Mammary epithelial cell (primary cell): ENCODE results near the gene HSPA1A.

Source experiments
- CTCF ChIP-seq, 2 donors: IDR thresholded peaks in 1 of 2; conservative IDR thresholded peaks in 1 of 2; 2 replicates each; pipeline ENCODE4 v1.5.1; 2011 to 2012; ENCODE audit warnings: inconsistent platforms in 2 of 2, low read length in 2 of 2, mild to moderate bottlenecking in 2 of 2, control low read depth in 1 of 2, low read depth in 1 of 2; ENCODE audit not compliant: insufficient read depth in 1 of 2; ENCODE audit errors: extremely low read depth in 1 of 2
- EZH2 ChIP-seq: IDR thresholded peaks from 2 replicates; pipeline ENCODE4 v1.6.1; 2012; ENCODE audit warnings: low read length, inconsistent platforms, borderline replicate concordance

DNA sequence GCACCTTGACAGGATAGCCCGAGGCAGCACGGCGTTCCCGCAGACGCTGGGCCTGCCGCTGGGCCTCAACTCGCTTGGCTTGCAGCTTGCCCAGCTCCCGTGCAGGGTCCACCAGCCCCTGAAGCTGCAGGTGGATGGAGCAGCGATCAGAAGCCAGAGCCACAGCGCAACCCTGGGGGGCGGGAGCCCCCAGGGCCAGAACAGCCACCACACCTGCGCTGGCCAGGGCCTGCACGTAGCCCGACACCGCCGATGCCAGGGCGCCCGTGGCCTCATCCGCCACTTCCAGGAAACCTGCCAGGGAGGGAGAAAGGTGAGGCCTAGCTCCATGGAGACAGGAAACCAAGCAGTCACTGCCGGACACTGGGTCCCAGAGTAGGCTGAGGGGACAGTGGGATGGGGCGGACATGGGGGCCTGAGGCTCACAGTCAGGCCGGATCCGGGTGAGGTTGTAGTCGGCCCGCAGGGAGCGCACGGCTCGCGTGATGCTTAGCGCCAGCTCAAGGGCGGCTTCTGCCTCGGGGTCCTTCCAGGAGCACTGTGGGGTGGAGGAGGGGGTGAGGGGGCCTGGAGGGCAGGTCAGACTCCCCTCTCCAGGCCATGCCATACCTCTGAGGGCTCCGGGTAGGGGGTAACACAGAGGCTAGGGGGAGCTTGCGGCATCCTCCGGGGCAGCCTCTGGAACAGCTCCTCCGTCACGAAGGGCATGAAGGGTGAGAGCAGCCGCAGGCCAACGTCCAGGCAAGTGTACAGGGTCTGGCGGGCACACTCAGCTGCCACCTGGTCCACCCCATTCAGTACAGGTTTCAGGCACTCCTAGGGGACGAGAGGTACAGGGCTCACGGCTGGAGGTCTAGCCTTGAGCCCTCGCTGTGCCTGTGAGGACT, 36.1 kb upstream of the HSPA1A start:
- TF ChIP-seq CTCF (conservative IDR thresholded peaks at IDR 0.05 in 1 of 2, IDR thresholded peaks at IDR 0.05 in 1 of 2; ENCODE audit: extremely low read depth in 1 of 2, insufficient read depth in 1 of 2, low read depth in 1 of 2, low read length in 2 of 2) = no peak
- no peak for TF ChIP-seq EZH2
